ENCODE data around the gene CACNA1A. TPM values are rescaled to one million over a fixed set of nuclear protein-coding genes. Genes with fewer than 3 reads are reported as not detected.

The CACNA1A gene
- total RNA-seq, 2 experiments from 2014 or later, result 0.30 to 0.45 TPM

DNA sequence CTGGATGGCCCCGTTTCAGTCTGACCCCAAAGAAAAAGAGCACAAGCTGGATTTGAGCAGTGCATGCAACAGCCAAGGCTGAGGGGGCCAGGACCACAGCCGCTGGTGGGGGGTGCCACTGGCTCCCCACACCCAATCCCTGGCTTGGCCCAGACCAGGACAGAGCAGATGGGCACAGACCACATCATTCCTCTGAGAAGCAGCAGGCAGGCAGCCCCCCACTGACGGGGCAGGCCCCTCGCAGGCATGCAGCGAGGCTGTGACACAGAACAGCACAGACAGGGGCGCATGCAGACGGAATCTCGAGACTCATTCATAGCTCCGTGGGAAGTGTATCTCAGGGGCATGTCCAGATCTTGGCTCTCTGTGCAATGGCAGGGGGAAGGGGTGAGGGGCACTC is 281.2 kb downstream of the CACNA1A start:
- no peaks in the 10 kb centered on the region for H3K36me3 ChIP-seq (ENCODE audit: insufficient read depth, low read length)
- no peak overlapping the region for H3K4me3 Mint-ChIP-seq

DNA sequence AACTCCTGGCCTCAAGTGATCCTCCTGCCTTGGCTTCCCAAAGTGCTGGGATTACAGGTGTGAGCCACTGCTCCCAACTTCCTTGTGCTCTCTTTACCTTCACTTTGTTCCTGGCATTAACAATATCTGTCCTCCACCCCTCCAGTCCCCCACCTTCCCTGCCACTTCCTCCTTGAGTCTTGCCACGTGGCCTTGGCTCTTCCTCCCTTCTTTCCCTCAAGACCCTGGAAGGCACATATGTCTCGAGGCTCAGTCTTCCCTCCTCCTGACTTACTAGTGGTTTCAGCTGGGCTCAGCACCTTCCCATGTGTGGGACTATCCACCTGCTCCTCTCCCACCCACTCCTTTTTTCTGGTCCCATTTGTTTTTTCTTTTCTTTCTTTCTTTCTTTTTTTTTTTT is 285.4 kb downstream of the CACNA1A start:
- Mint-ChIP-seq H3K27ac (no peak overlapping the region), H3K9me3 (no peaks in the 10 kb centered on the region), H3K36me3 (ENCODE audit: low read depth) (no peaks in the 10 kb centered on the region), H3K4me1 (ENCODE audit: low read depth) (peaks cover 8% of the 10 kb centered on the region), H3K27me3 (peaks cover 1% of the 10 kb centered on the region), H3K4me3 (no peak overlapping the region)
- POLR2A ChIA-PET, result no interaction called here
- no peaks in the 10 kb centered on the region for H3K9me3 ChIP-seq (ENCODE audit: control insufficient read depth in 1 of 2, insufficient read depth in 1 of 2, low read length in 2 of 2)
- TF ChIP-seq, protein P1, sequence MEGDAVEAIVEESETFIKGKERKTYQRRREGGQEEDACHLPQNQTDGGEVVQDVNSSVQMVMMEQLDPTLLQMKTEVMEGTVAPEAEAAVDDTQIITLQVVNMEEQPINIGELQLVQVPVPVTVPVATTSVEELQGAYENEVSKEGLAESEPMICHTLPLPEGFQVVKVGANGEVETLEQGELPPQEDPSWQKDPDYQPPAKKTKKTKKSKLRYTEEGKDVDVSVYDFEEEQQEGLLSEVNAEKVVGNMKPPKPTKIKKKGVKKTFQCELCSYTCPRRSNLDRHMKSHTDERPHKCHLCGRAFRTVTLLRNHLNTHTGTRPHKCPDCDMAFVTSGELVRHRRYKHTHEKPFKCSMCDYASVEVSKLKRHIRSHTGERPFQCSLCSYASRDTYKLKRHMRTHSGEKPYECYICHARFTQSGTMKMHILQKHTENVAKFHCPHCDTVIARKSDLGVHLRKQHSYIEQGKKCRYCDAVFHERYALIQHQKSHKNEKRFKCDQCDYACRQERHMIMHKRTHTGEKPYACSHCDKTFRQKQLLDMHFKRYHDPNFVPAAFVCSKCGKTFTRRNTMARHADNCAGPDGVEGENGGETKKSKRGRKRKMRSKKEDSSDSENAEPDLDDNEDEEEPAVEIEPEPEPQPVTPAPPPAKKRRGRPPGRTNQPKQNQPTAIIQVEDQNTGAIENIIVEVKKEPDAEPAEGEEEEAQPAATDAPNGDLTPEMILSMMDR (IDR thresholded peaks at IDR 0.05), result no peak
- H3K4me3 ChIP-seq (ENCODE audit: low read length), result no peak overlapping the region
- no peak for DNase-seq
- H3K27me3 ChIP-seq (ENCODE audit: control insufficient read depth in 1 of 2, insufficient read depth in 2 of 2, low read length in 2 of 2), result no peaks in the 10 kb centered on the region
- CTCF ChIA-PET, result no interaction called here
- H3K36me3 ChIP-seq (ENCODE audit: insufficient read depth, low read length), result no peaks in the 10 kb centered on the region
- no peak for ATAC-seq (ENCODE audit: poor library complexity)
- no peak overlapping the region for H3K27ac ChIP-seq (ENCODE audit: low read depth in 1 of 2, low read length in 2 of 2)
- H3K4me1 ChIP-seq (ENCODE audit: insufficient read depth, low read length), result peaks cover 10% of the 10 kb centered on the region
- intact Hi-C loops (cut with DNase I, micrococcal nuclease), result no loop called here

More for the DNA sequence above, 281.2 kb downstream of the CACNA1A start:
- DNase-seq (no peak), ATAC-seq (ENCODE audit: poor library complexity) (no peak)
- Histone ChIP-seq H3K9me3 (ENCODE audit: control insufficient read depth in 1 of 2, insufficient read depth in 1 of 2, low read length in 2 of 2) (no peaks in the 10 kb centered on the region), H3K27ac (ENCODE audit: low read depth in 1 of 2, low read length in 2 of 2) (no peak overlapping the region), H3K27me3 (ENCODE audit: control insufficient read depth in 1 of 2, insufficient read depth in 2 of 2, low read length in 2 of 2) (no peaks in the 10 kb centered on the region), H3K4me3 (ENCODE audit: low read length) (no peak overlapping the region), H3K4me1 (ENCODE audit: insufficient read depth, low read length) (peaks cover 6% of the 10 kb centered on the region)
- intact Hi-C loops (cut with DNase I, micrococcal nuclease), result no loop called here
- Mint-ChIP-seq H3K9me3 (no peaks in the 10 kb centered on the region), H3K27ac (no peak overlapping the region), H3K36me3 (ENCODE audit: low read depth) (no peaks in the 10 kb centered on the region), H3K27me3 (peaks cover 5% of the 10 kb centered on the region), H3K4me1 (ENCODE audit: low read depth) (peaks cover 5% of the 10 kb centered on the region)
- ChIA-PET POLR2A (no interaction called here), CTCF (no interaction called here)
- TF ChIP-seq, protein P1 (IDR thresholded peaks at IDR 0.05), result no peak

DNA sequence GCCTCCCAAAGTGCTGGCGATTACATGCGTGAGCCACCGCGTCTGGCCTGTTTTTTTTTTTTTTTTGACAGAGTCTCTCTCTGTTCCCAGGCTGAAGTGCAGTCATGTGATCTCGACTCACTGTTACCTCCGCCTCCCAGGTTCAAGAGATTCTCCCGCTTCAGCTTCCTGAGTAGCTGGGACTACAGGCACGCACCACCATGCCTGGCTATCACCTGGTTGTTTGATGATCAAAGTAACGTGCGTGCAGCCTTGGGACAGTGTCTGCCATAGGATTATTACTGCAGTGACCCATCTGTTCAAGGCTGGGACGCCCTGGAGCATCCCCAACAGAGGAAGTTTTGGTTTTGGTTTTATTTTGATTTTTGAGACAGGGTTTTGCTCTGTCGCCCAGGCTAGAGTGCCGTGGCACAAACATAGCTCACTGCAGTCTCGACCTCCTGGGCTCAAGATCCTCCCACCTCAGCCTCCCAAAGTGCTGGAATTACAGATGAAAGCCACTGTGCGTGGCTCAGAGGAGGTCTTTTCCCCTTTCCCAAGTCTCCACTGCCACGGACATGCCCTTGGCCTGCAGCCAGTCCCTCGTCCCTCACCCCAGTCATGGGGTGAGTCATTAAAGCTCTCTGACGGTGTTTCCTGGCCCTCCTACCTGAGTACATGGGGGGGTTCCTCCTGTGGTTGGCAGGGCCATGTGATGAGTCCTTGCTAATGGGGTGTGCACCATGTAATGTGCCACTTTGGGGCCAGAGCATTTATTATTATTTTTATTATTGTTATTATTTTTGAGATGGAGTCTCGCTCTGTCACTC is 290.5 kb downstream of the CACNA1A start:
- intact Hi-C loops (cut with DNase I, micrococcal nuclease), result no loop called here
- peak overlapping the region; percentile 53 for H3K4me3 ChIP-seq (ENCODE audit: low read length)

More for the DNA sequence above, 290.5 kb downstream of the CACNA1A start:
- ChIA-PET POLR2A (interaction anchor here (0.9 to 1.5 kb wide), 5 partner anchors 48 to 99 kb away, joined by 3 to 5 read pairs (median 3); partner anchors contain the start of gene NACC1), CTCF (interaction anchor here (0.7 kb wide), 1 partner anchor 779 kb away, joined by 3 read pairs; no protein-coding TSS in a partner anchor)
- Histone ChIP-seq H3K36me3 (ENCODE audit: insufficient read depth, low read length) (no peaks in the 10 kb centered on the region), H3K4me1 (ENCODE audit: insufficient read depth, low read length) (peaks cover 21% of the 10 kb centered on the region), H3K27ac (ENCODE audit: low read depth in 1 of 2, low read length in 2 of 2) (peak overlapping the region in 1 of 2 donors; percentile 76), H3K9me3 (ENCODE audit: control insufficient read depth in 1 of 2, insufficient read depth in 1 of 2, low read length in 2 of 2) (no peaks in the 10 kb centered on the region), H3K27me3 (ENCODE audit: control insufficient read depth in 1 of 2, insufficient read depth in 2 of 2, low read length in 2 of 2) (no peaks in the 10 kb centered on the region)
- H3K27me3 Mint-ChIP-seq, result no peaks in the 10 kb centered on the region
- TF ChIP-seq, protein P1 (IDR thresholded peaks at IDR 0.05), result no peak
- H3K27ac Mint-ChIP-seq, result peak overlapping the region; percentile 90
- ATAC-seq (ENCODE audit: poor library complexity) (peak; percentile 72), DNase-seq (peak in 9 of 14 experiments; percentile 18 to 75 (median 33))
- H3K4me3 Mint-ChIP-seq, result peak overlapping the region; percentile 85
- no peaks in the 10 kb centered on the region for H3K9me3 Mint-ChIP-seq
- H3K36me3 Mint-ChIP-seq (ENCODE audit: low read depth), result no peaks in the 10 kb centered on the region
- H3K4me1 Mint-ChIP-seq (ENCODE audit: low read depth), result peaks cover 24% of the 10 kb centered on the region
